HepG2 (cell line): Measurements from ENCODE around the gene IWS1. TPM values are rescaled to one million over a fixed set of nuclear protein-coding genes. Genes with fewer than 3 reads are reported as not detected.

Experiments
- ARID2 ChIP-seq: sonication (generic); formaldehyde crosslinking; IDR thresholded peaks from 2 replicates; pipeline ENCODE4 v1.8.1; 2022; ENCODE audit warnings: mild to moderate bottlenecking, missing genetic modification reagents, borderline replicate concordance
- CEBPG ChIP-seq: IDR thresholded peaks from 2 replicates; pipeline ENCODE4 v1.6.1; 2016
- FOXA3 ChIP-seq: IDR thresholded peaks from 2 replicates; pipeline ENCODE4 v1.6.1; 2016; ENCODE audit warnings: missing genetic modification reagents, missing compliant biosample characterization
- KLF15 ChIP-seq: sonication (generic); formaldehyde crosslinking; IDR thresholded peaks from 2 replicates; pipeline ENCODE4 v1.8.1; 2023; ENCODE audit warnings: borderline replicate concordance, mild to moderate bottlenecking, inconsistent platforms, missing genetic modification reagents, mixed read lengths
- RBM22 ChIP-seq: fragments of 200-400 bp; formaldehyde crosslinking; optimal IDR thresholded peaks from 2 replicates; pipeline ENCODE3; 2017; ENCODE audit warnings: mild to moderate bottlenecking, low read length, moderate library complexity
- SAP130 ChIP-seq: IDR thresholded peaks from 2 replicates; pipeline ENCODE4 v1.6.1; 2016; ENCODE audit warnings: low read depth
- SP5 ChIP-seq: IDR thresholded peaks from 2 replicates; pipeline ENCODE4 v1.6.1; 2016; ENCODE audit warnings: low read depth, borderline replicate concordance
- TCF12 ChIP-seq, 2 experiments: fragments of 450-650 bp in 1 of 2; sonication (generic) in 1 of 2; formaldehyde crosslinking in 1 of 2; IDR thresholded peaks; 2 replicates each; pipeline versions ENCODE4 v1.6.1 to v1.8.0; 2017 to 2022; ENCODE audit warnings: antibody characterized with exemption in 1 of 2, mild to moderate bottlenecking in 1 of 2, missing genetic modification reagents in 1 of 2, moderate library complexity in 1 of 2
- ZFP37 ChIP-seq: sonication (generic); formaldehyde crosslinking; IDR thresholded peaks from 2 replicates; pipeline ENCODE4 v1.4.0; 2020; ENCODE audit warnings: missing genetic modification reagents, borderline replicate concordance
- ZNF382 ChIP-seq: sonication (generic); formaldehyde crosslinking; IDR thresholded peaks from 2 replicates; pipeline ENCODE4 v1.5.0; 2020; ENCODE audit warnings: missing genetic modification reagents, mild to moderate bottlenecking, borderline replicate concordance
- ZNF431 ChIP-seq: sonication (generic); formaldehyde crosslinking; IDR thresholded peaks from 2 replicates; pipeline ENCODE4 v1.9.0; 2022; ENCODE audit warnings: missing genetic modification reagents, low read depth, mild to moderate bottlenecking, borderline replicate concordance
- ZNF543 ChIP-seq: sonication (generic); formaldehyde crosslinking; IDR thresholded peaks from 2 replicates; pipeline ENCODE4 v1.4.0; 2020; ENCODE audit warnings: mild to moderate bottlenecking, missing genetic modification reagents
- ZNF558 ChIP-seq: sonication (generic); formaldehyde crosslinking; IDR thresholded peaks from 2 replicates; pipeline ENCODE4 v1.9.0; 2022; ENCODE audit warnings: mild to moderate bottlenecking, missing genetic modification reagents, borderline replicate concordance
- ZNF563 ChIP-seq: sonication (generic); formaldehyde crosslinking; IDR thresholded peaks from 2 replicates; pipeline ENCODE4 v1.8.0; 2022; ENCODE audit warnings: mild to moderate bottlenecking, moderate library complexity, missing genetic modification reagents
- polyA plus RNA-seq, 8 experiments: library from polyadenylated mRNA; depleted of rRNA in 3 of 8; stranded (reverse) in 7 of 8; unstranded in 1 of 8; fragments of >200 nt; fragmentation: Illumina TruSeq in 4 of 8; extraction: Trizol in 4 of 8; gene quantifications; 2 replicates each; pipeline versions ENCODE4 v1.2.1 to v1.2.3, GENCODE V29; 2011 to 2016; ENCODE audit warnings: low read depth in 4 of 8, missing spikeins in 1 of 8, mixed read lengths in 1 of 8; ENCODE audit not compliant: insufficient read depth in 1 of 8
- total RNA-seq, 5 experiments: library from RNA; depleted of rRNA; stranded (reverse); fragments of >200 nt; fragmentation: Illumina TruSeq; extraction: Trizol; gene quantifications; 2 replicates each; pipeline ENCODE4 v1.2.3, GENCODE V29; 2016; ENCODE audit warnings: low read depth in 1 of 5
- TF ChIP-seq, protein P1 (sequence below): sonication (generic); formaldehyde crosslinking; conservative IDR thresholded peaks from 2 replicates; pipeline ENCODE4 v1.4.0; 2020; ENCODE audit warnings: mild to moderate bottlenecking, missing genetic modification reagents, moderate library complexity
- TF ChIP-seq, protein P2 (sequence below): sonication (generic); IDR thresholded peaks from 2 replicates; pipeline ENCODE4 v1.6.1; 2016; ENCODE audit warnings: low read depth, borderline replicate concordance
- TF ChIP-seq, protein P3 (sequence below): sonication (generic); formaldehyde crosslinking; IDR thresholded peaks from 2 replicates; pipeline ENCODE4 v1.5.1; 2020; ENCODE audit warnings: mild to moderate bottlenecking, missing genetic modification reagents, moderate library complexity
- TF ChIP-seq, protein P4 (sequence below): sonication (generic); formaldehyde crosslinking; IDR thresholded peaks from 2 replicates; pipeline ENCODE4 v1.4.0; 2020; ENCODE audit warnings: missing genetic modification reagents, borderline replicate concordance
- TF ChIP-seq, protein P5 (sequence below): sonication (generic); formaldehyde crosslinking; IDR thresholded peaks from 2 replicates; pipeline ENCODE4 v1.8.1; 2023; ENCODE audit warnings: mild to moderate bottlenecking, missing genetic modification reagents

IWS1 gene
- total and polyA plus RNA-seq, 2 of the 13 experiments (the other 11 are each of a cell fraction or from before 2014, with no cell fraction given) = 28.9 to 62.3 TPM

DNA sequence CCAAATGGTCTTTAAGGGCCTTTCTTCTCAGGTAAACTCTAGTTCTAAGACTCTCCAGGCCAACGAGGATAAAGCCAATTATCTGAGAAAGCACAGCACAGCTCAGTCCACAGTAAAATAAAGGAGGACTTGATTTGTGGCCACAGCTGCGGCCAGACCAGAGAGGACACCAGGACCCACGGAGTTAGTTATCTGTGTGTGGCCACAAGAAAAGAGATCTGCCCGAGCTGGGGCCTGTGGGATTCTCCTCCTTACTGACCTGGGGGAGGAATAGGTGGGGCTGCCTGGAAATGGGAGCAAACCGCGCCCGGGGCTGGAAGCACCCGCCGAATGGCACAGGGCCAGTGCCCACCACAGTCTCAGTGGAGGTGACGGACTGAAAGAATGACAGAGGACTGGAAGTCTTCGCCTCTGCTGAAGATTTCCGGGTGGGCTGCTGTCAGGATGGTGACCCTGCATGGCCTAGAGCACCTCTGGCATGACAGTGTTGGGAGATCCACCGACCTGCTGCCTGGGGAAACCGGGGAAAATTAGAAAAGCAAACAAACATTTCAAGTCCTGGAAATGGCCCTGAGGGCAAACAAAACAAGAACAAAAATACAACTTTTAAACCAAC lies 94.8 kb downstream of the IWS1 start (continued):
- TF ChIP-seq, protein P1, sequence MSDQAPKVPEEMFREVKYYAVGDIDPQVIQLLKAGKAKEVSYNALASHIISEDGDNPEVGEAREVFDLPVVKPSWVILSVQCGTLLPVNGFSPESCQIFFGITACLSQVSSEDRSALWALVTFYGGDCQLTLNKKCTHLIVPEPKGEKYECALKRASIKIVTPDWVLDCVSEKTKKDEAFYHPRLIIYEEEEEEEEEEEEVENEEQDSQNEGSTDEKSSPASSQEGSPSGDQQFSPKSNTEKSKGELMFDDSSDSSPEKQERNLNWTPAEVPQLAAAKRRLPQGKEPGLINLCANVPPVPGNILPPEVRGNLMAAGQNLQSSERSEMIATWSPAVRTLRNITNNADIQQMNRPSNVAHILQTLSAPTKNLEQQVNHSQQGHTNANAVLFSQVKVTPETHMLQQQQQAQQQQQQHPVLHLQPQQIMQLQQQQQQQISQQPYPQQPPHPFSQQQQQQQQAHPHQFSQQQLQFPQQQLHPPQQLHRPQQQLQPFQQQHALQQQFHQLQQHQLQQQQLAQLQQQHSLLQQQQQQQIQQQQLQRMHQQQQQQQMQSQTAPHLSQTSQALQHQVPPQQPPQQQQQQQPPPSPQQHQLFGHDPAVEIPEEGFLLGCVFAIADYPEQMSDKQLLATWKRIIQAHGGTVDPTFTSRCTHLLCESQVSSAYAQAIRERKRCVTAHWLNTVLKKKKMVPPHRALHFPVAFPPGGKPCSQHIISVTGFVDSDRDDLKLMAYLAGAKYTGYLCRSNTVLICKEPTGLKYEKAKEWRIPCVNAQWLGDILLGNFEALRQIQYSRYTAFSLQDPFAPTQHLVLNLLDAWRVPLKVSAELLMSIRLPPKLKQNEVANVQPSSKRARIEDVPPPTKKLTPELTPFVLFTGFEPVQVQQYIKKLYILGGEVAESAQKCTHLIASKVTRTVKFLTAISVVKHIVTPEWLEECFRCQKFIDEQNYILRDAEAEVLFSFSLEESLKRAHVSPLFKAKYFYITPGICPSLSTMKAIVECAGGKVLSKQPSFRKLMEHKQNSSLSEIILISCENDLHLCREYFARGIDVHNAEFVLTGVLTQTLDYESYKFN = peak; percentile 26; the same call in 1 of the 2 replicates
- TF ChIP-seq ZNF543 (no peak), ZNF558 (CRISPR knock-in tag) (no peak), ZNF563 (no peak), ZNF431 (CRISPR knock-in tag) (no peak), FOXA3 (CRISPR knock-in tag) (no peak), CEBPG (no peak), RBM22 (no peak), ZNF382 (CRISPR knock-in tag) (no peak), ZFP37 (CRISPR knock-in tag) (no peak), ARID2 (CRISPR knock-in tag) (no peak), KLF15 (CRISPR knock-in tag) (no peak), TCF12 (IDR thresholded peaks at IDR 0.05) (no peak), TCF12 (CRISPR knock-in tag; IDR thresholded peaks at IDR 0.05) (no peak), SP5 (CRISPR knock-in tag) (no peak), SAP130 (CRISPR knock-in tag) (0 out of 2 replicates have a peak, but pooled peaks have one; percentile 22)
- TF ChIP-seq, protein P2, sequence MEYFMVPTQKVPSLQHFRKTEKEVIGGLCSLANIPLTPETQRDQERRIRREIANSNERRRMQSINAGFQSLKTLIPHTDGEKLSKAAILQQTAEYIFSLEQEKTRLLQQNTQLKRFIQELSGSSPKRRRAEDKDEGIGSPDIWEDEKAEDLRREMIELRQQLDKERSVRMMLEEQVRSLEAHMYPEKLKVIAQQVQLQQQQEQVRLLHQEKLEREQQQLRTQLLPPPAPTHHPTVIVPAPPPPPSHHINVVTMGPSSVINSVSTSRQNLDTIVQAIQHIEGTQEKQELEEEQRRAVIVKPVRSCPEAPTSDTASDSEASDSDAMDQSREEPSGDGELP = no peak
- TF ChIP-seq, protein P3, sequence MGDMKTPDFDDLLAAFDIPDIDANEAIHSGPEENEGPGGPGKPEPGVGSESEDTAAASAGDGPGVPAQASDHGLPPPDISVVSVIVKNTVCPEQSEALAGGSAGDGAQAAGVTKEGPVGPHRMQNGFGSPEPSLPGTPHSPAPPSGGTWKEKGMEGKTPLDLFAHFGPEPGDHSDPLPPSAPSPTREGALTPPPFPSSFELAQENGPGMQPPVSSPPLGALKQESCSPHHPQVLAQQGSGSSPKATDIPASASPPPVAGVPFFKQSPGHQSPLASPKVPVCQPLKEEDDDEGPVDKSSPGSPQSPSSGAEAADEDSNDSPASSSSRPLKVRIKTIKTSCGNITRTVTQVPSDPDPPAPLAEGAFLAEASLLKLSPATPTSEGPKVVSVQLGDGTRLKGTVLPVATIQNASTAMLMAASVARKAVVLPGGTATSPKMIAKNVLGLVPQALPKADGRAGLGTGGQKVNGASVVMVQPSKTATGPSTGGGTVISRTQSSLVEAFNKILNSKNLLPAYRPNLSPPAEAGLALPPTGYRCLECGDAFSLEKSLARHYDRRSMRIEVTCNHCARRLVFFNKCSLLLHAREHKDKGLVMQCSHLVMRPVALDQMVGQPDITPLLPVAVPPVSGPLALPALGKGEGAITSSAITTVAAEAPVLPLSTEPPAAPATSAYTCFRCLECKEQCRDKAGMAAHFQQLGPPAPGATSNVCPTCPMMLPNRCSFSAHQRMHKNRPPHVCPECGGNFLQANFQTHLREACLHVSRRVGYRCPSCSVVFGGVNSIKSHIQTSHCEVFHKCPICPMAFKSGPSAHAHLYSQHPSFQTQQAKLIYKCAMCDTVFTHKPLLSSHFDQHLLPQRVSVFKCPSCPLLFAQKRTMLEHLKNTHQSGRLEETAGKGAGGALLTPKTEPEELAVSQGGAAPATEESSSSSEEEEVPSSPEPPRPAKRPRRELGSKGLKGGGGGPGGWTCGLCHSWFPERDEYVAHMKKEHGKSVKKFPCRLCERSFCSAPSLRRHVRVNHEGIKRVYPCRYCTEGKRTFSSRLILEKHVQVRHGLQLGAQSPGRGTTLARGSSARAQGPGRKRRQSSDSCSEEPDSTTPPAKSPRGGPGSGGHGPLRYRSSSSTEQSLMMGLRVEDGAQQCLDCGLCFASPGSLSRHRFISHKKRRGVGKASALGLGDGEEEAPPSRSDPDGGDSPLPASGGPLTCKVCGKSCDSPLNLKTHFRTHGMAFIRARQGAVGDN (CRISPR knock-in tag) = peak; percentile 60
- TF ChIP-seq, protein P4, sequence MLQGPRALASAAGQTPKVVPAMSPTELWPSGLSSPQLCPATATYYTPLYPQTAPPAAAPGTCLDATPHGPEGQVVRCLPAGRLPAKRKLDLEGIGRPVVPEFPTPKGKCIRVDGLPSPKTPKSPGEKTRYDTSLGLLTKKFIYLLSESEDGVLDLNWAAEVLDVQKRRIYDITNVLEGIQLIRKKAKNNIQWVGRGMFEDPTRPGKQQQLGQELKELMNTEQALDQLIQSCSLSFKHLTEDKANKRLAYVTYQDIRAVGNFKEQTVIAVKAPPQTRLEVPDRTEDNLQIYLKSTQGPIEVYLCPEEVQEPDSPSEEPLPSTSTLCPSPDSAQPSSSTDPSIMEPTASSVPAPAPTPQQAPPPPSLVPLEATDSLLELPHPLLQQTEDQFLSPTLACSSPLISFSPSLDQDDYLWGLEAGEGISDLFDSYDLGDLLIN (CRISPR knock-in tag) = no peak
- TF ChIP-seq, protein P5, sequence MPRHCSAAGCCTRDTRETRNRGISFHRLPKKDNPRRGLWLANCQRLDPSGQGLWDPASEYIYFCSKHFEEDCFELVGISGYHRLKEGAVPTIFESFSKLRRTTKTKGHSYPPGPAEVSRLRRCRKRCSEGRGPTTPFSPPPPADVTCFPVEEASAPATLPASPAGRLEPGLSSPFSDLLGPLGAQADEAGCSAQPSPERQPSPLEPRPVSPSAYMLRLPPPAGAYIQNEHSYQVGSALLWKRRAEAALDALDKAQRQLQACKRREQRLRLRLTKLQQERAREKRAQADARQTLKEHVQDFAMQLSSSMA = no peak
